Stimulated activated CD4-positive, alpha-beta T cell treated with anti-CD3 and anti-CD28 coated beads, Interleukin-15, amount 100 ng/mL, for 1 hour (primary cell): Measurements from ENCODE around the gene RASGRF1.
"Not testable (repeated sequence)": the region's sequence is repeated elsewhere in the genome, so short reads cannot be mapped to it uniquely, and the experiment has no call there.

Source experiments
- DNase-seq, 2 donors: peaks; one replicate each; pipeline ENCODE4 v3.0.0-alpha.2; 2020; ENCODE audit warnings: low read depth in 1 of 2, low spot score in 1 of 2

RASGRF1 gene

DNA sequence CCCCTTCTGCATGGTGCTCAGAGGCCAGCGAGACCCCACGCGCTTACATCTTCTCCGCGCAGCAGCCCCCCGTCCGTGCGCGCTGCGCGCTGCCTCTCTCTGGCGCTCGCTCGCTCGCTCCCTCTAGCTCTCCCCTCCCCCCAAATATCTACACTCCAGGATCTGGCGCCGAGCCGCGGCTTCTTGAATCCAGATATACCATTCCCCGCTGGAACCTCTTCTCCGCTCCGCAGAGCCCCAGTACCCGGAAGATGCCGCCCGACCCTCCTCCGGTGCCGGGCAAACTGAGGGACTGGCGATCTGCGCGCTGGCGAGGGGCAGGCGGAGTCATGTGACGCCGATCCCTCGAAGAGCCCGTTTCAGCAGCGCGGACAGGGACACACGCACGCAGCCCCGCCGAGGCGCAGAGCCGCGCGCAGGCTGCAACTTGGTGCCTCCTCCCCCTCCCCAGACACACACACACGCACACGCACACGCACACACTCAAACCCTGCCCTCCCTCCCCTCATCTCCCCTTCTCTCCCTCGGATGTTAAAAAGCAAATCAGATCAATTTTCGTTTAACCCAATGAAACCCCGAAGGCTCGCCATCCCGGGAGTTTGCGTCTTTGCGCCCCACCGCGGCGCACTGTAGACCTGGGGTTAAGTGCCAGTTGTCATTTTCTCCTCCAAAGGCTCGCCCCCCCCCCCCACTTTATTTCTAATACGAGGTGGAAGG, at the start of gene RASGRF1:
Gene RASGRF1 (minus strand): TSS at position 294 of the 717 bp plus-strand sequence. CDS start 282 bp downstream, at position 12.
- DNase-seq, result no peak

GRCh38 chr15:79136434-79137046, 46.0 kb upstream of the RASGRF1 start:
- no peak for DNase-seq

DNA sequence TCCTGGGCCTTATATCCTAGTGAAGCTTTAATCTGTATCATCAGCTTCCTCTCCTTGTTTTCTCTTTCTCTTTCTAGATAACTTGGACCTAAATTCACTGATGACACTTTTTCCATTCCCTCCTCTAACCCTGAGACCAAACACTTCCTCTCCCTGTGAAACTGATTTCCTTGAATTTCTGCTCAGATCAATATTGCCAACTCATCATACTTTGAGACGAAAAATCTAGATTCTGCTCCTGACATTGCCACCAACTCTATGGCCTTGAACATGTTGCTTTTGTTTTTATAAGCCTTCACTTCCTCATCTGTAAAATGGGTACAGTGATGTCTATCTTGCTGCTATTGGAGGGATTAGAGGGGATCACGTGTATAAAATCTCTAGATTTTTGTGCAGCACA, 42.7 kb upstream of the RASGRF1 start:
- no peak for DNase-seq

DNA sequence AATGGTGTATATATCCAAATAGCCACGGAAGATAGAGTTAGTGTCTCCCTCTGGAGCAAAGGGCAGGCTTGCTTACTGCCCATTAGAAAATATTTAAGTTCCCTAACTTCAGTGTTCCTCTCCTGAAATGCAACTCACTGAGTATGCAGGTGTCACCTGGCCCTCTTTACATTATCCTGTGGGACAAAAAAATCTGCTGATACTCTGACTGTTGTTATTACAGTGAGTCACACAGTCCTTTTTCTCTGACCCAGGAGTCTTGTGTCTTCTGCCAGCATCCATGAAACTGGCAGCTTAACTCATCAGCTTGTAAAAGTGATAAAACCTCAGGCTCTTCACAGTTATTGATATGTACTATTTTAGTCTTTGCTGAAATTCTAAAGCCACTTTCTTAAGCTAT, 42.2 kb upstream of the RASGRF1 start:
- no peak for DNase-seq

GRCh38 chr15:79132361-79132760, 41.8 kb upstream of the RASGRF1 start:
- DNase-seq, result no peak

GRCh38 chr15:79130535-79131130, 40.1 kb upstream of the RASGRF1 start:
- DNase-seq, result no peak

DNA sequence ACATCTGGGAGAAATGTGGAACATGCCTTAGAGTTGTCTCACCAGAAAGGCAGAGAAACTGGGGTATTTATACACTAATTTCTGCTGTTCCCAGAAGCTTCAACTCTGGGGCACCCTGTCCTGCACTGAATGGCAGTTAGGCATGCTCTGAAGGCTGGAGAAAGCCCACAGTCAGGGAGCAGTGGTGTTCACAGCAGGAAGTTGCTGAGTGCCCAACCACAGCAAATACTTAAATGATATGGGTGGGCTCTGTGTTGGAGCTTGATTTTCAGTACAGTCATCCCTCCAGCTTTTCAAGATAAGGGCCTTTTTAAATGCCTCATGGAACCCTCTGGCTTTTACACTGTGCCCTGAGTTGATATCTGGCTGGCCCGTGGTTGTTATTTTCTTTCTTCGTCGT, 38.7 kb upstream of the RASGRF1 start:
- DNase-seq, result no peak

DNA sequence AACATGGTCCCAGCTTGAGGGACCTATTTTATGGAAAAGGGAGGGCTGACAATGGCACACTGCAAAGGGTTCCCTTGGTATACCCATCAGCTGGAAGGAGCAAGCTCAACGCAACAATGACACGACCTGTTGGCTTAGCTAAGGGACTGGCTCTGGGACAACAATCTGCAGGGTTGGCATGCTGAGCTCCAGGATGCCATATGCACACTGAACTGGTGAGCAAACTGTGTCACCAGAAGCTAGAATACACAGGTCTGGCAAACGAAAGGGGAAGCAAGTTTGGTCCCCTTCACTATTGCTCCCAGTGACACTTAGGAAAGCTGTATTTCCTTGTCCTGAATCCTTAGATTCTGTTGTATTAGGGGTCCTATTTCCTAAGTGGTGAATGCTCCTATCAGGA, 38.0 kb upstream of the RASGRF1 start:
- no peak for DNase-seq

DNA sequence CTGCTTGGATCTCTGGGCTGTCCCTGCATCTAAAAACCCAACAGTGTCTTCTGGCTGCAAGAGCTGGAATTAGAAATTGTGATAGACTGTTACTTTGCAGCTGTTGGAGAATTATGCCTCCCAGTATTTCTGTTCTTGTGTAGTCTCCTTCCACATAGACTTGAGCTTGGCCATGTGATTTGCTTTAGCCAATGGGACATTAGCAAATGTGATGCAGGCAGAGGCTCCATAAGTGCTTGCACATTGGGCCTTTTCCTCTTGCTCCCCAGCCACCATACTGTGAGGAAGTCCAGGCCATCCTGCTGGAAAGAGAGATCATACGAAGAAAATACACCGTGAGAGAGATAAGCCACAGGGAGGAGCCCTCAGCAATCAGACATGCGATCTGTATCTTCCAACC, 33.8 kb upstream of the RASGRF1 start:
- no peak for DNase-seq

- no peak for DNase-seq
These were observed 32.4 kb upstream of the RASGRF1 start for GRCh38 chr15:79122991-79123390.

GRCh38 chr15:79122391-79122790, 31.8 kb upstream of the RASGRF1 start:
- no peak for DNase-seq

GRCh38 chr15:79121571-79121970, 31.0 kb upstream of the RASGRF1 start:
- DNase-seq, result no peak

GRCh38 chr15:79117442-79118204, 27.0 kb upstream of the RASGRF1 start:
- DNase-seq, result no peak

DNA sequence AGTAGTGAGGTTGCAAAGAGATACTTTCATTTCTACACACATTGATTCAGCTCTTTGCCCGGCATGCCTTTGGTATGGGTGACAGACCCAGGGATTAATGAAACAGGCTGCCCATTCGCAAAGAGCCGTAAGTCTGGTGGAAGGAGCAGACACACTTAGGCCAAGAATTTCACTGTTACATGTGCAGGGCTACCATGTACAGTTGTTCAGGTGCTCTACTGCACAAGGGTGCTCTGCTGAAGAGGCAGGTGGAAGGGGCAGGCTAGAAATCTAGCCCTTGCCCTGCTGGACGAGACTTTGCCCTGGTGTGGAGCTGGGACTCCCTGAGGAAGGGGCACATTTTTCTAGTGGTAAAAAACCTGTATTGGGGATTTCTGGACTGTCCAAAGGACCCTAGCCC, 26.2 kb upstream of the RASGRF1 start:
- DNase-seq, result no peak

DNA sequence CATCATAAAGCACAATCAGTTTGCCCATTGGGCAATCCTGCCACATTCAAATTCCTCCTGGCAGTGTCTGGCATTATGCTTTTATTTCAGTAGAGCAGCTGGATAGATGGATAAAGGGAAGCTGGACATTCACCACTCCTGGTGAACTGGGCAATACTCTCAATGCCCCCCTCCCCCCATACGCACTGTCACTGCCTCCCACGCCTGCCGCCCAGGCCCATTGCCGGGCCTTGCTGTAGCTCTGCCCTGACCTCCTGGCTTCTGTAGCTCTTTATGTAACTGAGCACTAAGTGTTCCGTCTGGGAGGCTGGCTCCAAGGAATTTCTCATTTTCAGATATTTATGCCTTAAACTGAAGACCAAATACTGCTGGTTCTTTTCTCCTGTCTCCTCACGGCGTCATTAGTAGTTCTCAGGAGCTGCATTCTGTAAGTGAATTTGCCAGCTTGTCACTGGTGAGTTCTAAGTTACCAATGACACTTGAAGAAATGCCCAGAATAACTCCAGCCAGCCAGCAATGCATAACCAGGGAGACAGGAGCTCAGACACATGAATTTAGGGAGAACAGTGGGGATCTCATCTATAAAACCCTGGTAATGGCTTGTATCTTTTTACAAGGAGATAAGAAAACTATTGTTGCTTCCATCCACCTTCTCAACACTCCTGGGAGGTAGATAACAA, 25.5 kb upstream of the RASGRF1 start:
- no peak for DNase-seq

DNA sequence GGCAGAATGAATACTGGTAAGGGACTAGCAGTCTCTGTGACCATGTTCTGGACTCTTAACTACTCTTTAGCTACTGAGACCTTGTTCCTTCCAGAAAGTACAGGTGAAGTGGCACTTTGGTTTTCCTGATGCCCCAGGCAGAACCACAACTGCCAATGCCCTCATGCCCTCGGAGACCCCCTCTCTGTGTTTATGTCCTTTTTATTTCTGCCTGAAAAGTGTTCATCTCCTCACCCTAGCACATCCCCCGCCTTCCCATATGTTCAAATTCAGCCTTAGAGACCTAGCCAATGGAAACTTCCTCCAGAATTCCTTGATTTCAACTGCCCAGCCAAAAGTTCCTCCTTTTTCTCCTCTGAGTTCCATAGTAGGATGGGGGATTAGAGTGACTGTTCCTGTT, 23.3 kb upstream of the RASGRF1 start:
- no peak for DNase-seq

- DNase-seq, result not testable (repeated sequence)
These were observed 20.8 kb upstream of the RASGRF1 start for GRCh38 chr15:79111404-79111803.

GRCh38 chr15:79105141-79105540, 14.6 kb upstream of the RASGRF1 start:
- no peak for DNase-seq

GRCh38 chr15:79102595-79102994, 12.0 kb upstream of the RASGRF1 start:
- no peak for DNase-seq

GRCh38 chr15:79101866-79102581, 11.4 kb upstream of the RASGRF1 start:
- DNase-seq, result no peak

GRCh38 chr15:79099692-79100091, 9.1 kb upstream of the RASGRF1 start:
- DNase-seq, result no peak
